Measurements from ENCODE around the gene HEXA.

DNA sequence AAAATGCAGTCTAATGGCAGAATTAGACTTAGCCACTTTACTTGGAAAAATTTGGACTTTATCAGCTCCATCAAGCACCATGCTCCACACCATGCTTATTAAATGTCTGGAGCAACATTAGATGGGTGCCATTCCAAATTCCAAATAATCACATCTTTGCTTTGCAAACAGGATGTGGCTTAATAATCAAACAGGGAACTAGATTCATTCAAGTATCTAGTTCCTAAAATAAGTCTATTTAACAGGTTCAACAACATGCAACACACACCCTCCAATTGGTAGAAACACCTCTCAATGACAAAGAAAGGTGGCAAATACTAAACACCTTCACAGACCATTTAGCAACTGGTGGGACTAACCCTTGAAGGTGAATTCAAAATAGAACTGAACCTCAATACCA lies 3.5 kb downstream of the HEXA start:
- TF ChIP-seq CTCF (IDR thresholded peaks at IDR 0.05) (no peak), EZH2 (IDR thresholded peaks at IDR 0.05) (no peak), EZH2phosphoT487 (IDR thresholded peaks at IDR 0.05) (no peak)

Data from neural progenitor cell (in vitro differentiated cells).